ENCODE measurements around the gene SLC38A8.

The SLC38A8 gene

GRCh38 chr16:84048871-84049270 lies 6.3 kb upstream of the SLC38A8 start:
- no peak for DNase-seq (ENCODE audit: low spot score)

- no peak for DNase-seq (ENCODE audit: low spot score)
These were observed 5.7 kb upstream of the SLC38A8 start for GRCh38 chr16:84048270-84048669.

- no peak for DNase-seq (ENCODE audit: low spot score)
These were observed 5.0 kb upstream of the SLC38A8 start for GRCh38 chr16:84047626-84048025.

- DNase-seq (ENCODE audit: low spot score) = no peak
These were observed 4.6 kb upstream of the SLC38A8 start for GRCh38 chr16:84047206-84047605.

- no peak for DNase-seq (ENCODE audit: low spot score)
These were observed 3.3 kb upstream of the SLC38A8 start for GRCh38 chr16:84045818-84046470.

GRCh38 chr16:84045001-84045817 lies 2.6 kb upstream of the SLC38A8 start:
- DNase-seq (ENCODE audit: low spot score) = no peak

GRCh38 chr16:84044118-84044488 lies 1.5 kb upstream of the SLC38A8 start:
- DNase-seq (ENCODE audit: low spot score) = no peak

- no peak for DNase-seq (ENCODE audit: low spot score)
These were observed 1.0 kb upstream of the SLC38A8 start for GRCh38 chr16:84043486-84044117.

GRCh38 chr16:84042879-84043485 lies 387 bp upstream of the SLC38A8 start:
- DNase-seq (ENCODE audit: low spot score) = no peak

GRCh38 chr16:84041881-84042280 lies 714 bp downstream of the SLC38A8 start:
- DNase-seq (ENCODE audit: low spot score) = no peak

GRCh38 chr16:84040823-84041820 lies 1.5 kb downstream of the SLC38A8 start:
- no peak for DNase-seq (ENCODE audit: low spot score)

- DNase-seq (ENCODE audit: low spot score) = no peak
These were observed 2.3 kb downstream of the SLC38A8 start for GRCh38 chr16:84040226-84040822.

- DNase-seq (ENCODE audit: low spot score) = no peak
These were observed 2.9 kb downstream of the SLC38A8 start for GRCh38 chr16:84039696-84040095.

GRCh38 chr16:84038469-84038868 lies 4.1 kb downstream of the SLC38A8 start:
- DNase-seq (ENCODE audit: low spot score) = no peak

- no peak for DNase-seq (ENCODE audit: low spot score)
These were observed 5.6 kb downstream of the SLC38A8 start for GRCh38 chr16:84036982-84037425.

GRCh38 chr16:84036131-84036530 lies 6.5 kb downstream of the SLC38A8 start:
- DNase-seq (ENCODE audit: low spot score) = no peak

GRCh38 chr16:84034516-84034915 lies 8.1 kb downstream of the SLC38A8 start:
- DNase-seq (ENCODE audit: low spot score) = no peak

GRCh38 chr16:84033251-84034195 lies 9.1 kb downstream of the SLC38A8 start:
- no peak for DNase-seq (ENCODE audit: low spot score)

GRCh38 chr16:84032458-84033178 lies 10.0 kb downstream of the SLC38A8 start:
- DNase-seq (ENCODE audit: low spot score) = no peak

Data from D341Med (cell line).